HEK293 (cell line): ENCODE data around the gene BCL2L1.

Experiments
- IKZF3 ChIP-seq: fragments of 450-650 bp; IDR thresholded peaks from 2 replicates; pipeline ENCODE4 v1.5.0; 2018; ENCODE audit warnings: missing biosample characterization, mild to moderate bottlenecking, missing genetic modification characterization, moderate library complexity
- REPIN1 ChIP-seq: fragments of 450-650 bp; formaldehyde crosslinking; IDR thresholded peaks from 2 replicates; pipeline ENCODE4 v1.5.1; 2017; ENCODE audit warnings: missing biosample characterization, missing genetic modification characterization, low read depth
- SP2 ChIP-seq: fragments of 450-650 bp; formaldehyde crosslinking; IDR thresholded peaks from 2 replicates; pipeline ENCODE4 v1.5.1; 2016; ENCODE audit warnings: missing biosample characterization, missing genetic modification characterization
- ZBTB6 ChIP-seq: fragments of 450-650 bp; formaldehyde crosslinking; IDR thresholded peaks from 2 replicates; pipeline ENCODE4 v1.5.1; 2017; ENCODE audit warnings: missing biosample characterization, missing genetic modification characterization
- ZBTB8A ChIP-seq: fragments of 450-650 bp; formaldehyde crosslinking; IDR thresholded peaks from 2 replicates; pipeline ENCODE4 v1.5.1; 2016; ENCODE audit warnings: missing biosample characterization, missing genetic modification characterization
- ZFHX2 ChIP-seq: fragments of 450-650 bp; formaldehyde crosslinking; conservative IDR thresholded peaks from 2 replicates; pipeline ENCODE4 v1.5.1; 2016; ENCODE audit warnings: missing biosample characterization, missing genetic modification characterization
- ZNF114 ChIP-seq: fragments of 450-650 bp; formaldehyde crosslinking; IDR thresholded peaks from 2 replicates; pipeline ENCODE4 v1.5.0; 2017; ENCODE audit warnings: missing biosample characterization, missing genetic modification characterization
- ZNF138 ChIP-seq: fragments of 450-650 bp; formaldehyde crosslinking; IDR thresholded peaks from 2 replicates; pipeline ENCODE4 v1.5.1; 2016; ENCODE audit warnings: missing biosample characterization, missing genetic modification characterization, borderline replicate concordance
- ZNF324 ChIP-seq: fragments of 450-650 bp; formaldehyde crosslinking; IDR thresholded peaks from 2 replicates; pipeline ENCODE4 v1.5.1; 2016; ENCODE audit warnings: missing biosample characterization, missing genetic modification characterization
- ZNF362 ChIP-seq: fragments of 450-650 bp; formaldehyde crosslinking; IDR thresholded peaks from 2 replicates; pipeline ENCODE4 v1.5.1; 2016; ENCODE audit warnings: missing biosample characterization, missing genetic modification characterization
- ZNF530 ChIP-seq: fragments of 450-650 bp; formaldehyde crosslinking; IDR thresholded peaks from 2 replicates; pipeline ENCODE4 v1.5.1; 2016; ENCODE audit warnings: low read depth, missing biosample characterization, missing genetic modification characterization
- ZNF548 ChIP-seq: fragments of 450-650 bp; formaldehyde crosslinking; IDR thresholded peaks from 2 replicates; pipeline ENCODE4 v1.5.1; 2016; ENCODE audit warnings: missing biosample characterization, missing genetic modification characterization
- ZNF664 ChIP-seq: fragments of 450-650 bp; formaldehyde crosslinking; IDR thresholded peaks from 2 replicates; pipeline ENCODE4 v1.5.1; 2016; ENCODE audit warnings: missing biosample characterization, missing genetic modification characterization
- TF ChIP-seq, protein P1 (sequence below): fragments of 450-650 bp; formaldehyde crosslinking; IDR thresholded peaks from 2 replicates; pipeline ENCODE4 v1.5.1; 2016; ENCODE audit warnings: missing biosample characterization, missing genetic modification characterization

GRCh38 chr20:31731321-31731717, 8.7 kb upstream of the BCL2L1 start:
- TF ChIP-seq, protein P1, sequence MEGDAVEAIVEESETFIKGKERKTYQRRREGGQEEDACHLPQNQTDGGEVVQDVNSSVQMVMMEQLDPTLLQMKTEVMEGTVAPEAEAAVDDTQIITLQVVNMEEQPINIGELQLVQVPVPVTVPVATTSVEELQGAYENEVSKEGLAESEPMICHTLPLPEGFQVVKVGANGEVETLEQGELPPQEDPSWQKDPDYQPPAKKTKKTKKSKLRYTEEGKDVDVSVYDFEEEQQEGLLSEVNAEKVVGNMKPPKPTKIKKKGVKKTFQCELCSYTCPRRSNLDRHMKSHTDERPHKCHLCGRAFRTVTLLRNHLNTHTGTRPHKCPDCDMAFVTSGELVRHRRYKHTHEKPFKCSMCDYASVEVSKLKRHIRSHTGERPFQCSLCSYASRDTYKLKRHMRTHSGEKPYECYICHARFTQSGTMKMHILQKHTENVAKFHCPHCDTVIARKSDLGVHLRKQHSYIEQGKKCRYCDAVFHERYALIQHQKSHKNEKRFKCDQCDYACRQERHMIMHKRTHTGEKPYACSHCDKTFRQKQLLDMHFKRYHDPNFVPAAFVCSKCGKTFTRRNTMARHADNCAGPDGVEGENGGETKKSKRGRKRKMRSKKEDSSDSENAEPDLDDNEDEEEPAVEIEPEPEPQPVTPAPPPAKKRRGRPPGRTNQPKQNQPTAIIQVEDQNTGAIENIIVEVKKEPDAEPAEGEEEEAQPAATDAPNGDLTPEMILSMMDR: no peak
- TF ChIP-seq REPIN1: no peak
- TF ChIP-seq IKZF3 (tag by site-specific recombination): no peak
- TF ChIP-seq ZNF362 (tag by site-specific recombination): no peak
- no peak for TF ChIP-seq ZNF548 (tag by site-specific recombination)
- no peak for TF ChIP-seq ZNF138 (tag by site-specific recombination)
- no peak for TF ChIP-seq ZNF324 (tag by site-specific recombination)
- TF ChIP-seq ZFHX2 (tag by site-specific recombination): no peak
- TF ChIP-seq SP2 (tag by site-specific recombination): no peak
- no peak for TF ChIP-seq ZNF114 (tag by site-specific recombination)
- TF ChIP-seq ZBTB6 (tag by site-specific recombination): no peak
- TF ChIP-seq ZNF664 (tag by site-specific recombination): no peak
- TF ChIP-seq ZNF530 (tag by site-specific recombination): no peak
- TF ChIP-seq ZBTB8A (tag by site-specific recombination): no peak
